HG03565 (cell line): ENCODE measurements around the gene CENPP.

Source experiments
- ATAC-seq: cut with Tn5 transposase; IDR thresholded peaks from one replicate; pipeline ENCODE4 v1.9.1; 2021; ENCODE audit warnings: mild to moderate bottlenecking, moderate library complexity; ENCODE audit not compliant: unreplicated experiment

The CENPP gene

DNA sequence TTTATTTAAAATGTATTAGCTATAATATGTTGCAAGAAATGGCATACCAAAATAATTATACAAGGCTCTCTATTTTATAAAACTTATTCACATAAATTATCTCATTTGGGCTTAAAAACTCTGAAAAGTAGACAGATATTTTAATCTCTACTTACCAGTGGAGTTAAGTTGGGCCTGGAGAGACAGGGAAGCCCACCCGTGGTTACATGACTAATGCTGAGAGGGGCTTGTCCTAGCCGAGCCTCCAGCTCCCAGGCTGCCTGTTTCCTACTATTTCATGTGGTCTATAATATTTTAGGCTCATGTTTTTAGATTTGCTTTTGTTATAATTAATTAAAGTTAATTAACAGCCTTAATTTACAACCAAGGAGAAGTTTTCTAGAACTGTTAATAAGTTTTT, 177.4 kb downstream of the CENPP start:
- ATAC-seq, result no peak

DNA sequence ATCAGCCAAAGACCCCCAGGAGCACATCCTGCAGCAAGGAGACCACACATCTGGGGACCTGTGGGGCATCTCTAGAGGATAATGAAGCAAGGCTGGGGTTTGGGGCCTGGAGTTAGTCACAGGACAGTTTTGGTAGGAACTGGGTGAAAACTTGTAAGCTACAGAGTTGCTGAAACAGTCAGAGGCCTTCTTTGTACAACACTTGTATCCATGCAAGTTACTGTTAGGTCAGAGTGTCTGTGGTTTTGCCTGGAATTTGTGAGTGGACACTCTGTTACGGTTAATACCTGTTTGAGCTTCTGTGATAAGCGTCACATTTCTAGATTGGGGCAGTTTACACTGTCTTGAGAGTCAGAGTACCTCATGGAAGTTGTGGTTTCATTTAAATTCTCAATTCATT, 179.1 kb downstream of the CENPP start:
- no peak for ATAC-seq

DNA sequence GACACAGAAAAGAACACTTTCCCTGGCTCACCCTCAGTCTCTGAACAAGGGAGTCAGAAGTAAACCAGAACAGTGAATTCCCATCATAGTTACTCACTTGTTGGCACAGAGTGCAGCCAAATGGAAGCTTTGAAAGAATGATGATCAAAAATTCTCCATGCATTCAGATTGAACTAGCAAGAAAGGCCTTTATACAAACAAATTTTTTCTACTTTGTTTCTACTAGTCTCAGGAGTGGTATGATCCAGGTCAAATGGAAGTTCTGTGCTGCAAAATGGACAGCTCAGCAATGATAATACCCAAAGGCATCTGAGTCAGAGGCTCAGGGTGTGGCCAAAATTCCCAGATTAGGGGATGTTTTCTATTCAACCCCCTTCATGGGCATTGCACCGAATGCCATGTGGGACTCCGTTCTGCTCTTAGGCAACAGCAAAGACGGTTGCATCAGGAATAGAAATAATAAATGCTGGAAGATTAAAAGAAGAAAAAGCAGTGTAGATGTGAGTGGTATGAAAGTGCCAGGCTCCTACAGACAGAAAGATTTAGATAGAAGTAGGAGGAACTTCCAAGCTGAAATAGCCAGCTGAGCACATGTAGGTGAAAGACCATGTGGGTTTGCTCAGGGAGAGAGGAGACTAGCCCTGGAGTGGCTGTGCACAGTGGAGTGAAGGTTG, 180.6 kb downstream of the CENPP start:
- no peak for ATAC-seq

DNA sequence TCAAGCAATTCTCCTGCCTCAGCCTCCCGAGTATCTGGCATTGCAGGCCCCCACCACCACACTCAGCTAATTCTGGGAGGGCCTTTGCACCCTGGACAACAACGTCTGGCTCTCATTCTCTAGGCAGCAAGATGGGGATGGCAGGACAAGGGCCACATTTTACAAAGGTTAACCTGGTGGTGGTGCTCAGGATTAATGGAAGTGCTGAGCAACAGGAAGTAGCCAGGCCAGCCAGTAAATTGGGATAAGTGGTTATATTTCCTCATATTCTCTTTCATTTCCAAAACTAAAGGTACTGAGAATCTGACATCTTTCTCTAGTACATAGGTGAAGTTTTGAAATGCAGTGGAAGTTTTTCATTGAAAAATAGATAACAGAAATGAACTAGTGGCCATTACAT, 181.3 kb downstream of the CENPP start:
- no peak for ATAC-seq

DNA sequence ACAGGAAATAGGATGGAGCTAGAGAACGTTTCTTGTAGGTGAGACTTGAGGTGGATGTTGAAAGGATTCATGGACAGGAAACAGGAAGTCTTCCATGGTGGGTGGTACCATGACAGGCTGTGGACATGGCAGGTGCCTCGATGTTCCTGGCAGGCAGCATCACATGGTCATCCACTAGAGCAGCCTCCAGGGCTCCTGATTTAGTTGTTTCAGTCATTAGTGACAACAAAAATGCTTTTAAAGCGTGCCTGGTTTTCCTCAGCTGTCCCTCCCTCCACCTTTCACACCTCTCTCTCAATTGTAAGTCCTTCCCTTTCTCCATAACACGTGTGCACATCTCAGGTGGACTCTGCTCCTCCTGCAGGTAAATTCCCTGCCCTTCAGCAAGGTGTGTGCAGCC, 181.7 kb downstream of the CENPP start:
- no peak for ATAC-seq

DNA sequence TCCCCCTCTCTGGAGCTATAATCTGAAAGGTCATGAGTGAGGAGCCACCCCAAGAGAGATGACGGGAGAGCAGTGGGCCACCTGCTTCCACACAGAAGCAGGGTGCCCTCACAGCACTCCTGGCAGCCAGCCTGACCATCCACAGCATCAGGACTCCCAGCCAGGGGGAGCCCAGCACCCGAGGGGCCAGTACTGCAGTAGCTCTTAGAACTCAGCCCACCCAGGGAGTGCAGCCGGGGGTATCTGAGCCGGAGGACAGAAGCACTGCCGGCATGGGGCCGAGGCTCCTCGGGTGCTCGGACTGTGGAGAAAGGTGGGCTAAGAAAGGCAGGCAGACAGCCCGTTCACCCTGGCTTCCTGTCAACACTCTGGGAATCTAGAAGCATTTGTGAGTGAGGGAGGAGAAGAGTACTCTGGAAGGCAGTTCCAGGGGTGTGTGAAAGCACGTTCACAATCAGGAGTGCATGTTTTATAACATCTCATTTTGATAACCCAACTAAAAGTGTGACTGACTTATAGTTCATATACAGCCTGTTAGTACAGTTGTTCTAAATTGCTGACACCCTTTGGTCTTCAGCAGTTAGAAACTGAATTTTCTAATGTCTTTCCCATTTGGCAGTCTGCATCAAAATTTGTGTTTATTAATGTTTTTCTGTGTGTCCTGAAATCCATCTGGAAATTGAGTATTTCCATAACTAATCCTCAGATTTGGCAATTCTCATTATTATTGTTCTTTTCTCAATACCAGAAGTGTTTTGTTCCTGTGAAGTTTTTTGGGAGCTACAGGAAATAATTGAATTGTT, 182.5 kb downstream of the CENPP start:
- no peak for ATAC-seq

DNA sequence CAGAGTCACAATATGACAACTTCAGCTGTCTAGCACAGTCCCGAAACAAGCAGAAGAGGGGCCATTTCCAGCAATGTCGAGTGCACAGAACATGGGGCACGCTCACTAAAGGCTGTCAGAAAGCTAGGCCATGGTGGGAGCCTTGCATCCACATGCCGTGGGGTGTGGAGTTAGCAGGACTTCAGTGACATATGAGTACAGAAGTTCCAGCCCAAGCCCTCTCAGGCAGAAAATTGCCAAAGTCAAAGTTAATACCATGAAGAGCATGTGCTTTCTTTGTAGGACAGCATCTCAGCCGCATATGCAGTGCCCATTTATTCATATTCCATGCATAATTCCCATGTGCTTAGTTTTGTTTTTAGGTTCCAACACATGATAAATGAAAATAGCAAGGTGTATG, 183.3 kb downstream of the CENPP start:
- no peak for ATAC-seq

DNA sequence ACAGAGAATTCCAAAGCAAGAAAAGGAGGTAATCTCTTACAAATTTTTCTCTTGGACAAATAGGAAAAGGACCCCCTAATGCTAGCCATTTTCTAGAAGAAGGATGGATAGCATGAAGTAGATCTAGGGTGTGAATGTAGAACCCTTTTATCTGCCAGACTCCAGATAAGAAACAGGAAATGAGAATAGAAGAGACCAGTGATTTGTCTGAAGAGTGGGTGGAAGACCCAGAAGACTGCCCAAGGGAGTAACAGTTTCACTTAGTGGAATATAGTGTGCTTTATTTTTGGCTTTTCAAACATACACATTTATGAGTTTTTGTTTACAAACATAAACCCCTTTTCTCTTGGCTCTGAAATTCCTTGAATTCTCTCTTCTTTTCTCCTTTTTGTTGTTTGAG, 185.0 kb downstream of the CENPP start:
- no peak for ATAC-seq

DNA sequence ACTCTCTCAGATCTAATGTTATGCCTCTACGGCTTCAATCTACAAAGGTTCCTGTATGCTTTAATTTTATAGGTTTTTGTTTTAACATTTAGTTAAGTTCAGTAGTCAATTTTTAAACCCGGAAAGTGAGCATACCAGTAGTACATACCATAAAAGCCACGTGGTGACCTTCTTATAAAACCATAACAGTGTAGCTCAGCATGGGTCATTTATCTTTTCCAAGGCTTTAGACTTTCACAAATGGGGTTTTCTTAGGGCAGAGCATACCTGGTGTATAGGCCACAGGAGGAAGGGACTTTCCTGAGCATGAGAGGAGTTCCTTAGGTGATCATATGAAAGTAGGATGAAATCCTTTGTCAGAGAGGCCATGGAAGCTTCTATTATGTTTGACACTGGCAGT, 186.9 kb downstream of the CENPP start:
- ATAC-seq, result no peak

DNA sequence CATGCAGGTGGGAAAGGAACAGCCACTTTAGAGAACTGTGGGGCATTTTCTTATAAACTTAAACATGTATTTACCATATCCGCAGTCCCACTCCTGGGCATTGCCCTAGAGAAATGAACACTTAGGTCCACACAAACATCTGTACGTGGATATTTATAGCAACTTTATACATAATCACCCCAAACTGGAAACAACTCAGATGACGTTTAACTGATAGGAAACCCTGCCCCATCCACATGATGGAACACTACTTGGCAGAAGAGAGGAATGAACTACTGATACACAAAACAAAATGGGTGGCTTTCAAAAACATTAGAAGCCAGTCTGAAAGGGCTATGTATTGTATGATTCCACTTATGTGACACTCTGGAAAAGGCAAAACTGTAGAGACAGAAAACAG, 187.6 kb downstream of the CENPP start:
- no peak for ATAC-seq

DNA sequence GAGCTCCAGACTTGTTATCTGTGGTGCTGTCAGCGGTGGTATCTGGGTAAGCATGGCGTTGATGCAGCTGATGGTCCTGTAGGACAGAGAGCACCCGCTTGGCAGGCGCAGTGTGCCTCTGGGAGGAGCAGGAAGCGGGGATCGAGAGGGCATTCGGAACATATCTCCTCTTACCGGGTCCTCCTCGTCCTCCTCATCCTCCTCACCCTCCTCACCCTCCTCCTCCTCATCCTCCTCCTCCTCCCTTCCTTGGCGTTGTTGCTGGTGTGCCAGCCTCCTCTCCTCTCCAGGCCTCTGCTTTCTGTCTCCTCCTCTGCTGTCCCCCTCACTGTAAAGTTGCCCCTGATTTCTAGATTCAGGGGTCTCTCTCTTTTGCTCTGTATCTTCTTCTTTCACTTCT, 188.9 kb downstream of the CENPP start:
- ATAC-seq, result no peak

DNA sequence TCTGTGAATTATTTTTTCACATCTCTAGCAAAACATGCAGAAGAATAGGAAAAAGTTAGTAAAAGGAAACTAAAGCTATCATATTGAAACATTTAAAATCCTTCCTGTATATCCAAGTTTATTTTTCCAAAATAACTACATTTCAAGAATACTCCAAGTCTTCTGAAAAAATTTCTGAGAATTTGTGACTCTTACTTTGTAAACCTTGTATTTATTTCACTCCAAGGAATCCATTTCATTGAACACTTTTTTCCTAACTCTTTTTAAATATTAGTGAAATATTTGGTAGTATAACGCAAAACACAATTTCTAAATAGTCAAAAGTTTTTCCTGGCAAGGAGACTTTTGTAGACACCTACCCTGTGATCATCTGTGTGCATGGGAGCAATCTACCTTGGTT, 190.8 kb downstream of the CENPP start:
- ATAC-seq, result no peak

DNA sequence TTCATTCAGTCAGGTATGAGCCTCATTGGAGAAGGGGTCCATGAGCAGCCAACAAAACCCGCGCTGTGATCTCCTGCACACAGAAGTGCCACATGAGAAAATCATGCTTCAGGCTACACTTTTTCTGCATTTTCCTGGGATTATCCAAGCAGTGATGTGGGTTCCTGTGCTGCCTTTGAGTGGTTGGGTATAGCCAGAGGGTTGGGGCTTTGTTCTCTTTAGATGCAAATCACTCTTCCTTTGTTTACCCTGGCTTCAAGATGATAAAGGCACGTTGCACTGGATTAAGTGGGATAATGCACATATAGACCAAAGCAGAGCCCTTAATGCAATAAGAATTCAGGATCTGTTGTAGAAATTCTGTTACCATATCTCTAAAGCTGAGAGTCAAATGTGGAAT, 191.3 kb downstream of the CENPP start:
- ATAC-seq, result no peak

DNA sequence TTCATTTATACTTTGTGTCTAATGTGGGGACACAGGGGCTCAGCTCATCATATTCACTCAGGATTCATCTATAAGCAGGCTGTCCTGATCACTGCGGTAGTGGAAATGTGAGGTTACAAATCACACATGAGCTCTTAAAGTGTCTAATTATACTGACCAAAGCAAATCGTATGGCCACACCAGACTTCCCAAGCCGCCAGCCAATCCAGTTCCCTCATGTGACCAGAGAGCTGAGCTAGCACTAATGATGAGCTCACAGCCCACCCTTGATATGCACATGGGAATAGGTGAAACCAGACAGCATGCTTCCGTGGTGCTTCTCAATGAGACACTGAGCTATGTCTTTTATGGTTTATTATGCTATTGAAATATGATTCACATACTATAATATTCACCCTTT, 192.4 kb downstream of the CENPP start:
- ATAC-seq, result no peak

DNA sequence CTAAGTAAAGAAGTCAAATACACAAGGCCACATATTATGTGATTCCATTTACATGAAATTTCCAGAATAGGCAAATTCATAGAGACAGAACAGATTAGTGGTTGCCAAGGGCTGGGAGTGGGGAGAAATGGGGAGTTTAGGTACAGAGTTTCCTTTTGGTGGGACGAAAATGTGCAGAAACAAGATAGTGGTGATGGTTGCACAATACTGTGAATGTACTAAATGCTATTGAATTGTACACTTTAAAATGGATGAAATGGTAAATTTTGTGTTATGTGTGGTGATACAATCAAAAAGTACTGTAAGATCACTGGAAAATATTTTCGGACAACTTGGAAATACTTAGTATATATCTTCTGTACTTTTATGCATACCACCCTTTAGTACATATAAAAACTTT, 195.1 kb downstream of the CENPP start:
- ATAC-seq, result no peak

DNA sequence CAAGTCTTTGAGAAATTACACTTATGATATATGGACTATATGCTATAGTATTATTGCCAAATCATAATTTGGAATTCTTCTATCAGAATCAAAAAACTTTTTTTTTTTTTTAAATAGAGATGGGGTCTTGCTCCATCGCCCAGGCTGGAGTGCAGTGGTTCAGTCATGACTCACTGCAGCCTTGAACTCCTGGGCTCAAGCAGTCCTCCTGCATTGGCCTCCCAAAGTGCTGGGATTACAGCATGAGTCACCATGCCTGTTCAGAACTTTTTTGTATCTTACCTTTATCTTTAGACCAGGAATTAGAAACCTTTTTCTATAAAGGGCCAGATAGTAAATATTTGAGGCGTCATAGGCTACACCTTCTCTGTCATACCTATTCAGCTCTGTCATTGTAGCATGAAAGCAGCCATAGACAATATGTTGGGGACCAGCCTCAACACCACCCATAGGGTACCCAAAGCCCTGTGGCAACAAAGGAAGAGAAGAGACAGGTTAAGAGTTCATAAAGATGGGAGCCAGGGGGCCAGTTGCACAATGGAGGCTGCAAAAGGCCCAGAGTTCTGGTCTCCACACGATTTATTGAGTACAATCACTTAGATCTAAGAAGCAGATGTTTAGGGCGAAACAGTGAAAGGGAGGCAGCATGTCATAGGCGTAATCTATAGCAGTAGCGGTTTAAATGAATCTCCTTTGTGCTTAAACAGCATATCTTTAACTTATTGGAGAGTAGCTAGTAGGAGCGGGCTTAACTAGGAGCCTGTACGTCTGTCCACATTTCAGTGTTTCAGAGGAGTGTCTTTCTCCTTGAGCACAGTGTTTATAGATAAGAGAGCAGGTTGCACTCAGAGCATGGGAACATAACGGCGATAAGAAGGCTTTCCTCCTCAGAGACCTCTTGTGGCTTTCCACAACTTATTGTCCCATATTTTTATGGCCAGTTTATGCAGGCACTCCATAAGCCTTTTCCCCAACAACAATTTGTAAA, 197.5 kb downstream of the CENPP start:
- ATAC-seq, result no peak

DNA sequence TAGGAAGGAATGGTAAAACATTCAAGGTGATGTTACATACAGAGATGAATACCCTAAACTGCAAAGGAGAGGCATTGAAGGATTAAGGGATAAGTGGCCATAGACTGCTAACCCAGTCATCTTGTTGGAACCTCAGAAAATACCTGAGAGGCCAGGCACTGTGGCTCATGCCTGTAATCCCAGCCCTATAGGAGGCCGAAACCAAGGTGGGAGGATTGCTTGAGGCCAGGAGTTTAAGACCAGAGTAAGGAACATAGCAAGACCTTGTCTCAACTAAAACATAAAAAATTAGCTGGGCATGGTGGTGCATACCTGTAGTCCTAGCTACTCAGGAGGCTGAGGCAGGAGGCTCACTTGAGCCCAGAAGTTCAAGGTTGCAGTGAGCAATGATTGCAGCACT, 199.1 kb downstream of the CENPP start:
- ATAC-seq, result no peak

DNA sequence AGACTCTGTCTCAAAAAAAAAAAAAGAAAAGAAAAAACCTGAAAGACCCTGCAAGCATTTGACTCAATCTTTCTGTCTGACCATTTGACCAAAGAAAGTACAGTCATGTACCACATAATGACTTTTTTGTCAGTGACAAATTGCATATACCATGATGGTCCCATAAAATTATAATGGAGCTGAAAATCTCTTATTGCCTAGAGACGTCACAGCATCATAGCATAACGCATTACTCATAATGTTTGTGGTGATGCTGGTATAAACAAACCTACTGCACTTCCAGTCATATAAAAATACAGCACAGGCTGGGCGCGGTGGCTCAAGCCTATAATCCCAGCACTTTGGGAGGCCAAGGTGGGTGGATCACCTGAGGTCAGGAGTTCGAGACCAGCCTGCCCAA, 199.6 kb downstream of the CENPP start:
- ATAC-seq, result no peak

DNA sequence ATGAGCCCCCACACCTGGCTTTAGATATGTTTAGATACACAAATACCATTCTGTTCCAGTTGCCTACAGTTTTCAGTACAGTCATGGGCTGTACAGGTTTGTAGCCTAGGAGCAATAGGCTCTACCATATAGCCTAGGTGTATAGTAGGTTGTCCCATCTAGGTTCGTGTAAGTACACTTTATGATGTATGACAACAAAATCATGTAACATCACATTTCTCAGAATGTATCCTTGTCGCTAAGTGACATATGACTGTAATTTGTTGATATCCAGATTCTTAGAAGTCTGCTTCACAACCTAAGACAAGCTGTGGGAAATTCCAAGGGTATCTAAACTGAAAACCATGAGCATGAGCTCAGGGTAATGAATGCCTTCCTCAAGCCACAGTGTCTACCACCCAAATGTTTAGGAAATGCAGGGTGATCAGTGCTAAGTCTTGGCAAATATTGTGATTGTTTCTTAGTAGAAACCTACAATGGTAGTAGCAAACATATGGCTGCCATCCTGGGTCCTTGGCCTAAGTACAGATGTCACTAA, 201.6 kb downstream of the CENPP start:
- no peak for ATAC-seq

DNA sequence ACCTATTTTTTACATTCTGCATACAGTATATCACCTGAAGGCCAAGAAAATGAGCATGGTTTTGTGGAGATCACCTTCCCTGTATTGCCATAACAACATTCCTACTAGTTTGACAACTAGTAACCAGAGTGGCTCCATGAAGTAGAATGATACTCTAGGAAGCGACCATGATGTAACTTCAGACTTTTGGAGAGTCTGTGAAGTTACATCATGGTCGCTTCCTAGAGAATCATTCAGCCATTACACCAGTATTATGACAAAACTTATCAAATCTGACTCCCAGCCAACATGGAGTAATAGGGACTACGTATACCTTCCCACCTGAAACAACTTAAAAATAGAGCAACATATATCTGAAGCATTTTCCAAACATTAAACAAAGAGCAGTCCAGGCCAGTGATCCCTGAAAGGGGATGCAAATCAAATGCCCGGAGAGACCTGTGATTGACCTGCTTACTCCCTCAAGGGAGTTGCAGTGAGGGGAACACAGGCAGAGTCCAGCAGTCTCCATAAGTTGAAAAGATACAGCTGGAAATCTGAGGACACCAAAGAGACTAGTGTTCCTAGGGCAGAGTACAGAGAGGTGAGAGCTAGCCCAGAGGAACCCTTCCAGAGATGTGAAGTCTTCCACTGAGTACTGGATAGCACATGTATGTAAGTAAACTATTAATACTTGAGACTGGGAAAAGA, 202.2 kb downstream of the CENPP start:
- no peak for ATAC-seq

DNA sequence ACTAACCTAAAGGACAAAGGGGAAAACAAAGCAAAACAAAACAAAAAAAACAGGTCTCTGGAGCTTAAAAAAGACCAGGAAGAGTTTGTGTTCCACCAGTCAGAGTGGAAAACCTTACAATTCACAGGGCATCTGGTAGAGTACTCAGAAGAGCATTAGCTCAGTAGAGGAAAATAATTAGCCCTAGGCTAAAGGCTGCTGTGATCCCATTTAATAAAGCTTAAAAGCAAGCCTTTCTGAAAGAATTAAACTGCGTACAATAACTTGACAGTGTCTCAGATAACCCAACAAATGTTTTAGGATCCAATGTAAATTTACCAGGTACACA, 202.7 kb downstream of the CENPP start:
- ATAC-seq, result no peak
